Uterus (tissue), 2 donors: Measurements from ENCODE around the gene KCNC1.

ENCODE experiments used
- POLR2A ChIP-seq, 2 donors: fragments of 450-650 bp; IDR thresholded peaks; one replicate each; pipeline ENCODE4 v1.6.1; 2016; ENCODE audit warnings: antibody characterized with exemption in 2 of 2, mild to moderate bottlenecking in 1 of 2, moderate library complexity in 1 of 2
- TF ChIP-seq, protein P1 (sequence below), 4 experiments: fragments of 200-600 bp in 2 of 4; fragments of 450-650 bp in 2 of 4; sonication (generic) in 2 of 4; IDR thresholded peaks; one replicate each; pipeline ENCODE4 v1.5.1; 2016 to 2019; ENCODE audit warnings: antibody characterized with exemption in 4 of 4, mild to moderate bottlenecking in 2 of 4, moderate library complexity in 1 of 4

DNA sequence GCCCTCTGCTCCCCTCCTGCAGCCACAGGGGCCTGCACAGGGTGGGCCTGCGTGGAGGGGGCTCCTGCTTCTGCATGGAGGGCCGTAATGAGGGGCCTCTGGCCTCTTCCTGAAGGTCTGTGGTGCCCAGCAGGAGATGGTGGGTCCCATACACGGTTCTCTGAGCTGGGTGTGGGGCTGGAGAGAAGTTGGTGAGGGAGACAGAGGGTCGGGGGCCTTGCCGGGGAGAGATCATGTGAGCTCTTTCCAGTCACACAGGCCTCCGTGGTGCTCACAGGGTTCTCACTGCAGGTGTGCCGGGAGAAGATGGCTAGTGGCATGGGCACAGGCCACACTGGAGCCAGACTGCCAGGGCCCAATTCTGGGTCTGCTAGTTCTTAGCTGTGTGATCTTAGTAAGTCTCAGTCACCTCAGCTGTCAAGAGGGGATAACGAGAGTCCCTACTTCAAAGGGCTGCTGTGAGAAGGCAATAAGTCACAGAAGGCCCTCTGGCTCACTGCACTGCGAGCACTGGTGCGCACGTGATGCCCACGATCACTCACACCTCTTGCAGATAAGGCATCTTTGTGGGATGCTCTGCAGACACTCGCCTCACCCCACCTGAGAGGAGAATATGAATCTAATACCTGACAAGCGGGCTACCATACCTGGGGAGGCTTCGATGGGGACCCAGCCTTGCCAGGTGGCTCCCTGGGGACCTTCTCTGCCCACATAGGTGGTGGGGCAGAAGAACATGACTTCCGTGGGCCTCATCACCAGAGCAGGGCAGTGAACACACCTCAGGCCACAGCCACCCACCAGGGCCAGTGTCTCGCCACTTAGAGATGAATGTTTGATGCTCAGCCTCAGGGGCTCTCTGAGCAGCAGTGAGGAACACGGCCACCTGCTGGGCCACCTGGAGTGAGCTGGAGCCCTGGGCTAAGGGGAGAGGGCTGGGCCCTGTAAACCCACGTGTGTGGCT lies 14.5 kb downstream of the KCNC1 start:
- TF ChIP-seq, protein P1, sequence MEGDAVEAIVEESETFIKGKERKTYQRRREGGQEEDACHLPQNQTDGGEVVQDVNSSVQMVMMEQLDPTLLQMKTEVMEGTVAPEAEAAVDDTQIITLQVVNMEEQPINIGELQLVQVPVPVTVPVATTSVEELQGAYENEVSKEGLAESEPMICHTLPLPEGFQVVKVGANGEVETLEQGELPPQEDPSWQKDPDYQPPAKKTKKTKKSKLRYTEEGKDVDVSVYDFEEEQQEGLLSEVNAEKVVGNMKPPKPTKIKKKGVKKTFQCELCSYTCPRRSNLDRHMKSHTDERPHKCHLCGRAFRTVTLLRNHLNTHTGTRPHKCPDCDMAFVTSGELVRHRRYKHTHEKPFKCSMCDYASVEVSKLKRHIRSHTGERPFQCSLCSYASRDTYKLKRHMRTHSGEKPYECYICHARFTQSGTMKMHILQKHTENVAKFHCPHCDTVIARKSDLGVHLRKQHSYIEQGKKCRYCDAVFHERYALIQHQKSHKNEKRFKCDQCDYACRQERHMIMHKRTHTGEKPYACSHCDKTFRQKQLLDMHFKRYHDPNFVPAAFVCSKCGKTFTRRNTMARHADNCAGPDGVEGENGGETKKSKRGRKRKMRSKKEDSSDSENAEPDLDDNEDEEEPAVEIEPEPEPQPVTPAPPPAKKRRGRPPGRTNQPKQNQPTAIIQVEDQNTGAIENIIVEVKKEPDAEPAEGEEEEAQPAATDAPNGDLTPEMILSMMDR (IDR thresholded peaks at IDR 0.05) = no peak
- no peak for TF ChIP-seq POLR2A (IDR thresholded peaks at IDR 0.05)
